Measurements from ENCODE around the gene BICRAL. TPM values are rescaled to one million over a fixed set of nuclear protein-coding genes. Genes with fewer than 3 reads are reported as not detected.
A peak's percentile ranks its signal among the peaks of the same experiment; 100 is the strongest.

BICRAL gene
- total and polyA plus RNA-seq, 9 of the 15 experiments (the other 6 are each of a cell fraction or from before 2014, with no cell fraction given), result 1.2 to 11.9 (median 5.6) TPM

DNA sequence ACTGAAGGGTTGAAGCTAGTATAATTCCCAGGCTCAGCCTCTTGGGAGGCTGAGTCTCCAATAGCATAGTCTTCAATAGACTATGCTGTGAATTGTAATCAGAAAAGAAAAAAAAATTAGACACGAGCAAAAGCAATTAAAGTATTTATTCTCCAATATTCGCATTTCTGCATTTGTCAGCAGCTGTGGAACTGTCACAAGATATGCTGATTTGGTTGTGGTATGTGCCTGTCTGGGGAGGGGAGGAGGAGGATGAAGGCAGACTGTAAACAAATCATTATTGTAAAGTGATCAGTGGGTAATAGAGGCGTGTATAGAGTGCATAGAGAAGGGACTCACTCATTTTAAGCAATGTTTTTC, 10.1 kb upstream of the BICRAL start (continued):
- TF ChIP-seq, protein P1, sequence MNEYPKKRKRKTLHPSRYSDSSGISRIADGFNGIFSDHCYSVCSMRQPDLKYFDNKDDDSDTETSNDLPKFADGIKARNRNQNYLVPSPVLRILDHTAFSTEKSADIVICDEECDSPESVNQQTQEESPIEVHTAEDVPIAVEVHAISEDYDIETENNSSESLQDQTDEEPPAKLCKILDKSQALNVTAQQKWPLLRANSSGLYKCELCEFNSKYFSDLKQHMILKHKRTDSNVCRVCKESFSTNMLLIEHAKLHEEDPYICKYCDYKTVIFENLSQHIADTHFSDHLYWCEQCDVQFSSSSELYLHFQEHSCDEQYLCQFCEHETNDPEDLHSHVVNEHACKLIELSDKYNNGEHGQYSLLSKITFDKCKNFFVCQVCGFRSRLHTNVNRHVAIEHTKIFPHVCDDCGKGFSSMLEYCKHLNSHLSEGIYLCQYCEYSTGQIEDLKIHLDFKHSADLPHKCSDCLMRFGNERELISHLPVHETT (CRISPR knock-in tag; conservative IDR thresholded peaks at IDR 0.05 in 1 of 2, IDR thresholded peaks at IDR 0.05 in 1 of 2), result no peak
- TF ChIP-seq MED1 (CRISPR knock-in tag; IDR thresholded peaks at IDR 0.05; ENCODE audit: borderline replicate concordance) (no peak), MAFK (IDR thresholded peaks at IDR 0.05; ENCODE audit: low read length) (no peak), WHSC1 (IDR thresholded peaks at IDR 0.05; ENCODE audit: low read length) (no peak)

DNA sequence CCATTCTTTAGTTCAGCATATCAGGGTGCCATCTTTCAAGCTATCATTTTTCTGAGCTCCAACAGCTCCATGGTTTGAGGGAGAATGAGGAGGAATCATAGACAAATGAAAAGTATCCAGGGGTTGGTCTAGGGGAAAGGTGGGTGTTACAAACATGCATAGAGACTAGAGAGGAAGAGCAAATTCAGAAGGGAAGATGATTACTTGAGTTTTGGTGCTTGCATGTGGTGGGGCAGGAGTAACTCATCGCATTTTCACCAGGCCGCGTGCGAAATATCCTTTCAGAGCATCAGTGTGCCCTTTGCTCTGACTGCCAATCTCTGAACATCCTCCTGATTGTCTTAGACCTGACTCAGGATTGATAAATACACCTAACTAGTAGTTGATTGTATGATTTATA, 7.7 kb upstream of the BICRAL start:
- no peak overlapping the region for H3K9ac ChIP-seq (ENCODE audit: insufficient read depth in 1 of 2, low read depth in 2 of 2, low read length in 2 of 2)
- WGBS (ENCODE audit: insufficient coverage, low coverage, missing lambda C conversion rate), result 88% methylated on average over 4 of the region's 4 CpGs
- no peak overlapping the region for H2AFZ ChIP-seq (ENCODE audit: low read depth, low read length)
- CTCF ChIA-PET (ENCODE audit: low intra/inter-chr PET ratio), result no interaction called here
- intact Hi-C loops (cut with micrococcal nuclease), result no loop called here
- FAIRE-seq (no peak), ATAC-seq (no peak), DNase-seq (ENCODE audit: extremely low read depth in 1 of 4, low spot score in 3 of 4) (peak in 1 of 4 experiments; percentile 5)
- no peaks in the 10 kb centered on the region for H3K9me1 ChIP-seq (ENCODE audit: control insufficient read depth, insufficient read depth, low read length)
- BruUV-seq (replicated peaks), result no TSS peak
- no peaks in the 10 kb centered on the region for H3K27me3 ChIP-seq (ENCODE audit: control insufficient read depth in 2 of 2, insufficient read depth in 2 of 2, low read length in 2 of 2)
- in situ Hi-C loops (cut with MboI), result no loop called here
- H3K4me3 ChIP-seq, result no peak overlapping the region
- no peaks in the 10 kb centered on the region for H3K9me3 ChIP-seq (replicated peaks; ENCODE audit: control insufficient read depth, insufficient read depth, low read depth, low read length)
- TF ChIP-seq E2F3 (CRISPR knock-in tag; IDR thresholded peaks at IDR 0.05), result no peak
- TF ChIP-seq, protein P2, sequence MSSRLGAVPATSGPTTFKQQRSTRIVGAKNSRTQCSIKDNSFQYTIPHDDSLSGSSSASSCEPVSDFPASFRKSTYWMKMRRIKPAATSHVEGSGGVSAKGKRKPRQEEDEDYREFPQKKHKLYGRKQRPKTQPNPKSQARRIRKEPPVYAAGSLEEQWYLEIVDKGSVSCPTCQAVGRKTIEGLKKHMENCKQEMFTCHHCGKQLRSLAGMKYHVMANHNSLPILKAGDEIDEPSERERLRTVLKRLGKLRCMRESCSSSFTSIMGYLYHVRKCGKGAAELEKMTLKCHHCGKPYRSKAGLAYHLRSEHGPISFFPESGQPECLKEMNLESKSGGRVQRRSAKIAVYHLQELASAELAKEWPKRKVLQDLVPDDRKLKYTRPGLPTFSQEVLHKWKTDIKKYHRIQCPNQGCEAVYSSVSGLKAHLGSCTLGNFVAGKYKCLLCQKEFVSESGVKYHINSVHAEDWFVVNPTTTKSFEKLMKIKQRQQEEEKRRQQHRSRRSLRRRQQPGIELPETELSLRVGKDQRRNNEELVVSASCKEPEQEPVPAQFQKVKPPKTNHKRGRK (tag; IDR thresholded peaks at IDR 0.05), result no peak
- TF ChIP-seq ZNF184 (CRISPR knock-in tag; IDR thresholded peaks at IDR 0.05), result no peak
- TF ChIP-seq ZNF699 (CRISPR knock-in tag; IDR thresholded peaks at IDR 0.05; ENCODE audit: insufficient replicate concordance), result no peak
- H4K20me1 ChIP-seq (replicated peaks; ENCODE audit: control insufficient read depth, insufficient read depth, low read length), result no peaks in the 10 kb centered on the region; the same call in 1 of the 2 replicates
- POLR2A ChIA-PET, result interaction anchor here (1.1 kb wide), 1 partner anchor 26 kb away, joined by 3 read pairs; no protein-coding TSS in a partner anchor
- H3K27ac ChIP-seq (ENCODE audit: extremely low read depth, low read depth, low read length), result no peak overlapping the region
- H3K36me3 ChIP-seq (ENCODE audit: control insufficient read depth, insufficient read depth, low read length), result no peaks in the 10 kb centered on the region
- no peak overlapping the region for H3K4me2 ChIP-seq (ENCODE audit: insufficient read depth, low read length)
- no peaks in the 10 kb centered on the region; the same call in 2 of the 3 replicates for H3K79me2 ChIP-seq (ENCODE audit: control insufficient read depth, insufficient read depth, low read length)
- peaks cover 9 to 21% of the 10 kb centered on the region in 2 experiments for H3K4me1 ChIP-seq (replicated peaks in 1 of 2; ENCODE audit: control insufficient read depth in 2 of 2, insufficient read depth in 2 of 2, low read length in 2 of 2)

Data from K562 (cell line).